ENCODE measurements around the gene SEPTIN8.

- TF ChIP-seq CTCF (IDR thresholded peaks at IDR 0.05) (no peak), POLR2A (IDR thresholded peaks at IDR 0.05; ENCODE audit: low read length) (no peak), EP300 (IDR thresholded peaks at IDR 0.05) (no peak), RFX5 (IDR thresholded peaks at IDR 0.05) (no peak), SMC3 (IDR thresholded peaks at IDR 0.05) (no peak), KDM5A (IDR thresholded peaks at IDR 0.05) (no peak)
These were observed 15.5 kb downstream of the SEPTIN8 start for GRCh38 chr5:132761321-132762240.
